HG03108 (cell line): ENCODE measurements around the gene KIAA1671.

Experiments used
- ATAC-seq: cut with Tn5 transposase; IDR thresholded peaks from one replicate; pipeline ENCODE4 v1.9.1; 2021; ENCODE audit warnings: moderate library complexity; ENCODE audit not compliant: unreplicated experiment

KIAA1671 gene

DNA sequence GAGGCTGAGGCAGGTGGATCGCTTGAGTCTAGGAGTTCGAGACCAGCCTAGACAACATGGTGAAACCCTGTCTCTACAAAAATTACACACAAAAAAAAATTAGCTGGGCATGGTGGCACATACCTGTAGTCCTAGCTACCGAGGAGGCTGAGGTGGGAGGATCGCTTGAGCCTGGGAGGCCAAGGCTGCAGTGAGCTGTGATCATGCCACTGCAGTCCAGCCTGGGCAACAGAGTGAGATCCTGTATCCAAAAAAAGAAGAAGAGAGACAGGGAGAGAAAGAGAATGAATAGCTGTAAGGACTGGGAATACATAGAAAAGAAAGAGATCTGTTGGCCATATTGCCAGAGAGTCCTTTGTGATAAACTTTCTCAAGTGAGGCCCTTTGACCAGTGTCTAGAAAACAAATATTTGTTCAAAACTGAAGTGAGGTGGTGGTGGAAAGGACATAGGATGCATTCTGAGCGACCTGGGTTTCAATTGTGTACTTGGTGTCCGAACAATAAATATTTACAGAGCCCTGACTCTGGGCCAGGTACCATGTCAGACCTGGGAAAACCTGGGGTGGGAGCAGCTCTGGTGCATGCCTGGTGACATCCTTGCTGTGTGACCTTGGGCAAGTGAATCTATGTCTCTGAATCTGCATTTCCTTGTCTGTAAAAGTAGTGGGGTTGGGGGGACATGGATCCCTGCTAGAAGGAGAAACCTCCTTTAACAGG is 157.5 kb downstream of the KIAA1671 start:
- no peak for ATAC-seq

DNA sequence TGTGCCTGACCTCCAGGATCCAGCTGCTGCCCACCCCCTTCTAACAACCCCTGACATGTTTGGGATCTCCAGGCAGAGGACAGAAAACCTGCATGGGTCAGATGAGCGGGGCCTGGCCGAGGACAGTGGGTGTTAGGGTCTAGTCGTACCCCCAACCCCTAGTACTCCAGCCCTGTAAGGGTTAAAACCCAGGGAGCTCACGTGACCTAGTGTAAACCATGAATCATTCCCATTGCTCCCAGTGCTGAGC is 158.0 kb downstream of the KIAA1671 start:
- no peak for ATAC-seq

DNA sequence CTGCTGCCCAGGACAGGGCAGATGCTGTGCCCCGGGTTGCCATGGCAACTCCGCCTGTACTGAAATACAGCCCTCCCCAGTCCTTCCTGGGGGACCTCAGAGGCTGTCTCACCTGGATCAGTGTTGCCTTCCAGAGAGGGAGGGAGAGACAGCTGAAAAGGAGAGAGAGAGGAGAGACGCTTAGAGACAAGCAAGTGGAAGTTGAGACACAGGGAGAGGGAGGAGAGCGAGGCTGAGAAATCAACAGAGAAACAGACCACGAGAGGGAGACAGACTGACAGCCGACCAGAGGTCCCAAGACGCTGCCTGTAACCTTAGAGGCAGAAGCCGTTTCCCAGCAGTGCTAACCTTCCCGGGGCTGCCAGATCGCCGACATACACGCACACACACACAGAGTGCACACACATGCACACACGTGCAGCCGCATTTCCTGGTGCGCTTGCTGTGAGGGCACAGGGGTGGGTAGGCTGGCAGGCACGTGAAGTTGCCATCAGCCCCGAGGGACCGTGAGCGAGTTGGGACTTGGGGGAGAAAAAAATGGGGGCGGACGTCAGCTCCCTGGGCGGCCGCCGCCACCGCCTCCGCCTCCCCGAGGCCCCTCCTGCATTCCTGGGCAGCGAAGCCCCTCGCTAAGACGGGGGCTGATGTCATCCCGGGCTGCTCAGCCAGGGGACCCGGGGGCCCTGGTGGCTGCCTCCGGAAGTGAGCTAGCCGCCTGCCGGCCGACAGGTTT is 158.5 kb downstream of the KIAA1671 start:
- no peak for ATAC-seq

DNA sequence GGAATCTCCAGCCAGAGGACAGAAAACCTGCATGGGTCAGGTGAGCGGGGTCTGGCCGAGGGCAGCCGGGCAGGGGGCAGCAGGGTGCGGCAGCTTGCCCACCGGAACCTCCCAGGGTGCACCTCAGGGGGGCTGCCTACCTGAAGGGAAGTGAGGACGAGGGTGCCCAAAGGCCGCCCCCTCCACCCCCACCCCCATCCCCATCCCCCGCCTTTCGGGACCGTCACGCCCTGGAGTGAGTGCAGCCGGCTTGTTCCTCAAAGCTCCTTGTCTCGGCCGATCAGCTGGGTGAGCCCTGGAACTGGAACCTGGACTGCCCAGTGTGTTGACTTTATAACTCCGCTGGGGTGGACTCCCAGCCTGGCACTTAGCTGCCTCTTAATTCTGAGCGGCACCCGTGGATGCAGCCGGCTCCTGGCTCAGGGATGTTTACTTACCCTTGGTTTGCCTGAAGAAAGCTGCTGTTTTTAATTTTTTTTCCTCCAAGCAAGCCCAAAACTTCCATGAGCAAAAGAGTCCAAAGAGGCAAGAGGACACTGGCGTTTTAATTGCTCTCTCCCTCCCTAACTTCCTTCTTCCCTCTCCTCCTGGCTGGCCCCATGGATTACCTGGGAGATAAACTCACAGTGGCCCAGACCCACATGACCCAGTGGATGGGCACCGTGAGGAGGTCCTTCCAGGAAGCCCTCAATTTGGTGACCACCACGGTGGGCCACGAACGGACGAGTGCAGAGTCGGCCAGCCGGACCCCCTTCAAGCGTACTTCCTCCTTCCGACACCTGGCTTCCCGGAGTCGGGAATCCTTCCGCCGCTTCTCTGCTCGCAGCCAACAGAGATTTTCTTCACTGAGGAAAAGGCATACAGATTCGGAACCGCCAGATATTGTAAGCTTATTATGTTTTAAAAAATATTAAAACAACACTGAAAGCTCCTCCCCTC is 159.3 kb downstream of the KIAA1671 start:
- no peak for ATAC-seq

DNA sequence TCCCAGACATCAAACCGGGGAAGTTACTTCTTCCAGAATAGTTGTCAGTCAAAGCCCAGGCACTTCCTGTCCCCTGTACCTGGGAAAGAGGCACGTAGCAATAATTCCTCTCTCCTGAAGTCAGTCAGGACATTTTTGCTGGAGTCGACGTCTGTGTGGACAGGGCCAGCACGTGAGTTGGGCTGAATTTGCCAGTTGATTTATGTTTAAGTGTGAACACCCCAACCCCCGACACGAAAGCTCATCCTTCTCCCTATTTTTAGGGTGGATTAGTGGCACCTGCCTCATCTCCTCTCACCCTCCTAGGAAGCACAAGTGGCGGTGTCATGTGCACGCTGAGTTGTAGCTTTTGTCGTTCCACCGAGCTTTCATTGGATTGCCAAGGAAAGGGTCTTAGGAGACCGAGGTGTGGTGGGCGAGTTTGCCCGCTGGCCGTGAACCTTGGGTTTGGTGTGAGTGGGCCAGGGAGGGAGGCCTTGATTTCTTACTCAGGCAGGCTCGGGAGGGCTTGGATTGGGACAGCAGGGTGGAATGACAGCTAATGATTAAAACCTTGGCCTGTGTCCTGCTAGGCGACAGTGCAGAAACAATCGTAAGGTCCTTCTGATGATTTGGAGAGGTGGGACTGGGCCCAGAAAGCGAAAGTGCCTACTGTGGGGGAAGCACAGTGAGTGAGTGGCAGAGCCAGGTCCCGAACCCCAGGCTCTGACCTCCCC is 160.2 kb downstream of the KIAA1671 start:
- no peak for ATAC-seq

DNA sequence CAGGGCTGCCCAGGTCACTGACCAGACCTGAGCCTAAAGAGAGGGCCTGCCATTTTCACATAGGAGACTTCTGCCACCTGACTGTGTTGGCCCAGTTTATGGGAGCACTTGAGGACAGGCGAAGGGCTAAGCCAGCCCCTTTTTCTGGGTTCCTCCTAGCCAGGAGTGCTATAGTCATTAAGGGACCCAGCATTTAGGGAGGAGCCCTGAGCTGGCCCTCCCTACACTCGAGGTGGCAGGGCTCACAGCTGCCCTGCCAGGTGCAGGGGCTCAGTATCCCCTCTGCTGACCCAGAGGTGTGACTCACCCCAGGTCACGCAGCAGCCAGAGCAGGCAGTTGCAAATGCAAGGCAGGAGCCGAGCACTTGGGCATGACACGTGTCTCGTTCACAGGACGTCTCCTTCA is 160.8 kb downstream of the KIAA1671 start:
- ATAC-seq = no peak

DNA sequence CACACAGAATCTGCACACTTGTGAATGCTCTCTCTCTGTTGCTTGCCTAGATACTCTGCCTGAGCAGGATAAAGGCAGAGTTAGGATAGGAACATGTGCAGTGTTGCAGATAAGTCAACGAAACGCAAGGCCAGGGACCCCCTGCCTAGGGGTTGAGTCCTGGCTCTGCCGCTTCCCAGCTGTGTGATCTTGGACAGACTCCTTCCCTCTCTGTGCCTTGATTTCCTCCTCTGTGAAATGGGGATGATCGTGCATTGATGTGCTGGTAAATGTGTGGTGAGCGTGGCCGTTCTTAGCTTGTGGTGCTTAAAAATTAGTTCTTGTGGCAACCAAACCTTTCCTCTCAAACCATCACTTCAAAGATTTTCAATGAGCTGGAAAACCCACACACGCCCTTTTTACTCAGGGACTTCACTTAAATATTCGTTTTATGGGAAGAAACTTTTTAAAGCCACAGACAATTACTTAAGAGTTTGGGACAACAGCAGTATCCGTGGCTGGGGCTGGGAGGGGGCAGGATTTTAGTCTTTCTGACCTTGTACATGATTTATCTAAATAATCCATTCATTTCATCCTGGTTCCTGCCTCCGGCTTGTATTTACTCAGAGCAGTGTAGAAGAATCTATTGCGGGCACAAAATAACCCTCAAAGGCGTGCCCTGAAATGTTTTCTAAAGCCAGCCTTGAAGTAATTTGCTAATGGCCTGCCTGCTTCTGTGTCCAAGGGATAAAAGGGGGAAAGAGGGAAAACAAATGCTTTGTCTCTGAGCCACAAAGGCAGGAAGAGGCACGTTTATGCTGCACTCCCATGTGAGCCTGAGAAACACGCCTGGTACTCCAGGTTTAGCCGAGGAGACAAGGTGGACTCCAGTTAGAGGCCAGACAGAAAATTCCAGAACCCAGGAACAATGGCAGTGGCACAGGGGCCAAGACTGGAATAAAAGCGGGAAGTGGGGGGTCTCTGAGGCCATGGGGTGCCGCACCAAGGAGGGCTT is 162.2 kb downstream of the KIAA1671 start:
- ATAC-seq = no peak

DNA sequence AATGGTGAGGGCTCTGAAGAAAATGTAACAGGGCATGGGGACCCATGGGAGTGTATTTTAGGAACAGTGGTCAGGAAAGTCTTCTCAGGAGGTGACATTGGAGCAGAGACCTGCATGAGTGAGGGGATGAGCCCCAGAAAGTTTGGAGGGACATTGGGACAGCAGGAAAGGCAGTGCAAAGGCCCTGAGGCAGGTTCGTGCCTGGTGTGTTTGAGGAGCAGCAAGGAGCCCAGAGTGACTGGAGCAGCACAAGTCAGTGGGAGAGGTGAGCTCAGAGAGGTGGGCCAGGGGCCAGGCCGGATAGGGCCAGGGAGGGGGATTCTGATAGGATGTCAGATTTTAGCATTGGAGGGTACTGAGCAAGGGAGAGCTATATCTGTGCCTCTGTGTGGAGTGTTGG is 167.1 kb downstream of the KIAA1671 start:
- ATAC-seq = no peak

DNA sequence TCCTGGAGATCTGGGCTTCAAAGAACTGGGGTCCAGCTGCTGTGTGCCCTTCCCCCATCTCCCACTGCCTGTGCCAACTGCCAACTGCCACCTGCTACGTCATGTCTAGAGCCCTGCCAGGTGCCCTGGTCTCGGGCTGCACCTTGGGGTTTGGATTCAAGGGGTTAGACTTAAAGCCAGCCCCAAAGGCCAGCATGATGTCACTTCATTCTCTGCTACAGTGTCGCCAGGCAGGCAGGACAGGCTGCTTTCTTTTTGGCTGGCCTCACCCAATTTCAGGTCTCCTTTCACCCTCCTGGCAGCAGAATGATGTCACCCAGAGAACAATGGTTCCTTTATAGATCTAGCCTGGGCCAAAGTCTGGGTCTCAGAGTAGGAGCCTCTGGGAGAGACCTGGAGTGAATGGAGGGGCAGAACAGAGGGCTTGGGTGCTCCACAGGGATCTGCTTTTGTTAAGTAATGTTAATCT is 167.6 kb downstream of the KIAA1671 start:
- no peak for ATAC-seq

DNA sequence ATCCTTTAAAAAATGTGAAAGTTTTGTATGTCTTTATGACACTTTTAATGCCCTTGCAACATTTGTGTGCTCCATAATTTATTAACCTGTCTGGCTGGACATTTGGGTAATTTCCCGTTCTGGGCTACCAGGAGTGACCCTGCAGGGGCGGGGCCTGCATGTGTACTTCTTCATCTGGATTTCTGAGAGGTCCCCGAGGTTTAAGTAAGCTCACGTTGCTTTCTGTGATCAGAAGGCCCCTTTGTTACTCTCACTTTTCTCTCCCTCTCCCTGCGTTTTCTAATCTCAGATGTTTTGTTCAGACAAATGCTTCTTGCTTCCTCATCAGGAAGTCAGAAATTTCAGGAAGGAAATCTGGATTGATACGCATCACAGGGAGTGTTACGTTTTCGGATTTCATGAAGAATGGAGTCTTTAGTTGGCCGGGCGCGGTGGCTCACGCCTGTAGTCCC is 168.3 kb downstream of the KIAA1671 start:
- ATAC-seq = no peak

DNA sequence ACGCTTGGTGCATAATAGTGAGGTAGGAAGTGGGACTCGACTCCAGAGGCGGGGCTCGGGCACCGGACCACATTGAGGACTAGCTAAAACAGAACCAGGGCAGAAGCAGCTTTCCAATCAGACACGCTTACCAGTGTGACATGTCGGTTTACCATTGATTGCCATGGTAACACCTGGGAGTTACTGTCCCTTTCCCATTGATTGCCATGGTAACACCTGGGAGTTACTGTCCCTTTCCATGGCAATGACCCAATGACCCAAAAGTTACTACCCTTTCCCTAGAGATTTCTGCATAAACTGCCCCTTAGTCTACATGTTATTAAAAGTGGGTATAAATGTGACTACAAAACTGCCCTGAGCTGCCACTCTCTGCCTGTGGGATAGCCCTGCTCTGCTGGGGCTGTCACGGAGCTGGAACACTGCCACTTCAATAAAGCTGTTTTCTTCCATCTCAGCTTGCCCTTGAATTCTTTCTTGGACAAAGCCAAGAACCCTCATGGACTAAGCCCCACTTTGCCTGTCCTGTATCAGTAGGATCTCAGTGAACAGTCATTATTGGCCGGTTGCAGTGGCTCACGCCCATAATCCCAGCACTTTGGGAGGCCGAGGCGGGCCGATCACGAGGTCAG is 169.7 kb downstream of the KIAA1671 start:
- ATAC-seq = no peak

DNA sequence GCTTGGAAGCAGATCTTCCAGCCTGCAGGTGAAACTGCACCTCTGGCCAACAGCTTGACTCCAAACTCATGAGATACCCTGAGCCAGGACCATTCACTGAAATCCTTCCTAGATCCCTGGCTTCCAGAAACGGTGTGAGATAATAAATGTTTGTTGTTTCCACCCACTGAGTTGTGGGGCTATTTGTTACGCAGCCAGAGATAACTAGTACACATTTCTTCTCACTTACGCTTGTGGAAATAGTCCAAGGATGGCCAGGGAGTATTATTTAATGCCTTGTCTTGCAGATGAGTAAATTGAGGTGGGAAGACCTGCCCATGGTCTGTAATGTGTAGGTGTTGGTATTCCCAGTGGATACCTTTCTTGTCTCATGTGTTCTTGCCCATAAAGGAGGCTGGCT is 171.2 kb downstream of the KIAA1671 start:
- no peak for ATAC-seq

DNA sequence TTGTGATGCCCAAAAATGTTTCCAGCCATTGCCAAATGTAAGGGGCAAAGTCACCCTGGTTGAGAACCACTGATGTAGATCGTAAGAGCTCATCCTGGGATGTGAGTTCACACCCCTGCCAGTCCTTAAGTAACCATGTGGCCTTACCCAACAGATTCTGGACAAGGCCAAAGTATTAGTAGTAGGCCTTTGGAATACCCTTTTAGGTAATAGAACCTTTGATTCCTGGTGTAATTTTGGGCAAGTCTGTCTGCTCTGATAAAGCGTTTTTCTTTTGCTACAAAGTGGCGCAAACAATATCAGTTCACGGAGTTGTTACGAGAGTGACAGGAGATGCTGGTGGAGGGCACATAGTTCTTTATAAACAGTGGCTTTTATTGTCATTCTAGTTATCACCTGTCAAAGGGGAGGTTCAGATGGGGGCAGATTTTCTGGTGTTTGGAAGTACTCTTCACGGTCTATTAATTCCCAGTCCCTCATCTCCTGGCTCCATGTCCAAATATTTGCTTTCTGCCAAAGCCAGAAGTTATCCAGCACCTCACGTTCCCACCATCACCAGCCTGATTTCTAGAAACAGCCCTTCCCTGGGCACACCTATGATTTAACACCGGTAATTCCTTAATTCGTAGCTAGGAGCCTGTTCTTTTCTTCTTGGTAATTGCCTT is 173.3 kb downstream of the KIAA1671 start:
- ATAC-seq = no peak

DNA sequence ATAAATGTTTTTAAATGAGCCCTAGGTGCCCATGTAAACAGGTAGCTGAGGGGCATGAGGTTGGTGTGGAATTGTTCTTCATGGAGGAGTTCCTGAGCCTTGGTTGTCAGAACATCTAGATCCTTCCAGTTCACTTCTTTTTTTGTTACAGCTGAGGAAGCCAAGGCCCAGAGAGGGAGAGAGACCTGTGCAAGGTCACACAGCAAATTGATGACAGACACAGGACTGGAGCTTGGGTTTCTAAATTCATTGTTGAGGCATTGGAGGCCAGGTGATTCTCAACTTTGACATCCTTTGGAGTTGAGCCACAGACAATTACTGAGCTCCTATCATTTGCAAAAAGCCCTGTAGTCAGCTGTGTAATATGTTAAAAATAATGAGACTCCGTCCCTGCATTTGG is 174.0 kb downstream of the KIAA1671 start:
- no peak for ATAC-seq

DNA sequence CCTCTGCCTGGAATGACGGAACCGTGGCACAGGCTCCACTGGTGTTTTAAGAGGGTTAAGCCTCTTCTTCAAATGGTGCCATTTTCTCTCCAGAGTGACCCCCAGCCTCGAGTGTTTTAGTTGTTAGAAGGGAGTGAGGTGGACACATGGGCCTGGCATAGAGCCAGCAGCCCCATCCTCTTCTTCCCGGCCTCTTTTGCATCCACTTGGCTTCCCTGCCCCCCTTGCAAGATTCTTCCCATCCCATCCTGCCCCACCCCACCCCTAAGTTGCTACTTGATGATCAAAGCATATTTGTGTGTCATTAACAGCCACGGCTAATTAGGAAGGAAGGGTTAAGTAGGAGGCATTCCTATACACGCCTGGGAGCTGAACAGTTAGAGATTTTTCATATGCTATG is 174.8 kb downstream of the KIAA1671 start:
- no peak for ATAC-seq

DNA sequence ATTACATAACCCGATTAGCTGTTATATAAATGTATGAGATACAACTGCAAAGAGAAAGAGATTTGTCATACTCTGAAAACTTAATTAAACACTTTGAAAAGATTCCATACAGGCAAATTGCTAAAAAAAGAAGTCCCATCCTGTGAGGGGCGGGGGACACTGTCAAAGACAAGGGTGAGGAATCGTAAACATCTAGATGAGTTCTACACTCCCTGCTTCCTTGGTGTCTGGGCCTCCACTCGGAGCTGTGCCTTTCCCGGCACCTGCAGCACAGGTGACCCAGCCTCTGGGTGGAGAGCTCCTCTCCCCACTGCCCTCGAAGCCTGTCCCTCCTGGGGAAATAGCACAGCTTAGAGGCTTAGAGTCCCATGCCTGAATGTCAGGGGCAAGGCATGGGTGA is 177.9 kb downstream of the KIAA1671 start:
- no peak for ATAC-seq

DNA sequence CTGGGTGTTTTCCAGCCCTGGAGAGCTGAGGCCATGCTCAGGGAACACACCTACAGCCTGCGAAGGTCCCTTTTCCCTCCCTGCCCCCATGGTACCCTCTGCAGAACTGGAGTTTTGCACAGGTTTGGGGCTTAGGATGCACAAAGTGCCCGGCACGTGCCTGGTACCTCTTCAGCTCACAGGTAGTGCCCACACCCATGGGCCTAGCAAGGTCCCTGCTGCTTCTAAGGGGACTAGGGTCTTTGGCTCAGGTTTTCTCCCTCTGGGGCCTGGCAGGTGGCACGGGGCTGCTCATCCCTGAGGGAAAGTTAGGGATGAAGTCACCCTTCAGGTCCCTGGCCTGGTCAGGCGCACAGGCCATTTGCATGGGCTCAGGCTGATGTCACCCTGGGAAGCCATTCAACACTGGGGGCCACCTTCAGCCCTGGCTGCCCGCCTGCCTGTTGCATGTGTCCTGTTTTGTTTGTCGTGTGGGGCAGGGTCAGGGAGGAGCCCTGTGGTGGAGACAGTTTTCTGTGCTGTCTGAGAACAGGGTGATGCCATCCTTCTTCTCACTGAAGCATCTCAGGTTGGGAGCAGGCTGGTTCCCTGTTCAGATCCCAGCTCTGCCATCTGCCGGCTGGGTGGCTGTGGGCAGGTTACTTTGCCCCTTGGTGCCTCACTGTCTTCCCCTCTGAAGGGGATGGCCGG is 178.8 kb downstream of the KIAA1671 start:
- ATAC-seq = no peak

DNA sequence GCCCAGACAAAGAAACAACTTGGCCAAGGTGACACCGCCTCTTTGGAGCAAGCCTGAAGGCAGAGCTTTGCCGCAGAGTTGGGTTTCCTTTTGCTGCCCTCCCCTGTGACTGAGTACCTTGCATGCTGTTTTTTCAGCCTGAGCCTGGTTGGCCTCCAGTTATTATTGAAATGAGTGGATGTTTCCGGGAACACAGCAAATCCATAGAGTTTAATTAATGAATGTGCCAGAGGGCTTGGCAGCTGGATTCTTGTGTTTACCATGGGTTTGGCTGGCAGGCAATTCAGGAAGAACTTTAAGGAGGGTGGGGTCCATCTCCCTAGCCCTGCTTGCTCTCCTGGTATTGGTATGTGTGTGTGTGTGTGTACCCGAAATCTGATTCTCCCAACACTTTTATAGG is 181.5 kb downstream of the KIAA1671 start:
- ATAC-seq = no peak
